ENCODE data around the gene KRTAP29-1.

DNA sequence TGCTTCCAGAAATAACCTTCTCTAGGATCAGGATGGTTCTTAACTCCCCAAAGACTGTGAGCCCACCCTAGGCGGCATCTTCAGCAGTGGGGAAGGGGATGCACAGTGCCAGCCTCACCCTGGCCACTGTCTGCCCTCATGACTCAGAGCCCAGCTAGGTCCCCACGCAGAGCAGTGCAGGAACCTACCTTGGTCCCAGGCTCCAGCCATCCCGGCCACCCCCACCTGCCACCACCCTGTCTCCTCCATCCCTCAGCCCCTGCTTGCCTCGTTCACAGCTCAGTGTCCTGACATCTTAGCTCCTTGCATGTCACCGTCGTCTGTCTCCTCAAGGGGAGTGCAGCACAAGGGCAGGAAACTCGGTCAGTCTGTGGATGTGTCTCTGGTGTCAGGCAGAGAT is 29.0 kb upstream of the KRTAP29-1 start:
- no peak for TF ChIP-seq POLR2A (IDR thresholded peaks at IDR 0.05)
- TF ChIP-seq, protein P1, sequence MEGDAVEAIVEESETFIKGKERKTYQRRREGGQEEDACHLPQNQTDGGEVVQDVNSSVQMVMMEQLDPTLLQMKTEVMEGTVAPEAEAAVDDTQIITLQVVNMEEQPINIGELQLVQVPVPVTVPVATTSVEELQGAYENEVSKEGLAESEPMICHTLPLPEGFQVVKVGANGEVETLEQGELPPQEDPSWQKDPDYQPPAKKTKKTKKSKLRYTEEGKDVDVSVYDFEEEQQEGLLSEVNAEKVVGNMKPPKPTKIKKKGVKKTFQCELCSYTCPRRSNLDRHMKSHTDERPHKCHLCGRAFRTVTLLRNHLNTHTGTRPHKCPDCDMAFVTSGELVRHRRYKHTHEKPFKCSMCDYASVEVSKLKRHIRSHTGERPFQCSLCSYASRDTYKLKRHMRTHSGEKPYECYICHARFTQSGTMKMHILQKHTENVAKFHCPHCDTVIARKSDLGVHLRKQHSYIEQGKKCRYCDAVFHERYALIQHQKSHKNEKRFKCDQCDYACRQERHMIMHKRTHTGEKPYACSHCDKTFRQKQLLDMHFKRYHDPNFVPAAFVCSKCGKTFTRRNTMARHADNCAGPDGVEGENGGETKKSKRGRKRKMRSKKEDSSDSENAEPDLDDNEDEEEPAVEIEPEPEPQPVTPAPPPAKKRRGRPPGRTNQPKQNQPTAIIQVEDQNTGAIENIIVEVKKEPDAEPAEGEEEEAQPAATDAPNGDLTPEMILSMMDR (IDR thresholded peaks at IDR 0.05) = no peak
